HG03378 (cell line): Measurements from ENCODE around the gene DEF6.
"Not testable (repeated sequence)": the region's sequence is repeated elsewhere in the genome, so short reads cannot be mapped to it uniquely, and the experiment has no call there.

Experiments
- ATAC-seq: cut with Tn5 transposase; IDR thresholded peaks from one replicate; pipeline ENCODE4 v1.9.1; 2021; ENCODE audit warnings: mild to moderate bottlenecking, moderate library complexity; ENCODE audit not compliant: unreplicated experiment

The DEF6 gene

GRCh38 chr6:35309611-35310264, 12.1 kb downstream of the DEF6 start:
- ATAC-seq, result no peak

GRCh38 chr6:35310265-35310831, 12.7 kb downstream of the DEF6 start:
- ATAC-seq, result no peak

GRCh38 chr6:35311390-35312075, 13.9 kb downstream of the DEF6 start:
- ATAC-seq, result no peak

GRCh38 chr6:35312076-35312800, 14.6 kb downstream of the DEF6 start:
- no peak for ATAC-seq

GRCh38 chr6:35312807-35313206, 15.2 kb downstream of the DEF6 start:
- ATAC-seq, result no peak

GRCh38 chr6:35317483-35318195, 20.0 kb downstream of the DEF6 start:
- ATAC-seq, result no peak

GRCh38 chr6:35318196-35319171, 20.9 kb downstream of the DEF6 start:
- ATAC-seq, result no peak

- no peak for ATAC-seq
These were observed 21.9 kb downstream of the DEF6 start for GRCh38 chr6:35319346-35320030.

GRCh38 chr6:35320031-35320410, 22.4 kb downstream of the DEF6 start:
- ATAC-seq, result no peak

GRCh38 chr6:35321091-35321490, 23.5 kb downstream of the DEF6 start:
- no peak for ATAC-seq

GRCh38 chr6:35327349-35328027, 29.9 kb downstream of the DEF6 start:
- ATAC-seq, result no peak

- ATAC-seq, result no peak
These were observed 30.6 kb downstream of the DEF6 start for GRCh38 chr6:35328108-35328723.

GRCh38 chr6:35328965-35329364, 31.3 kb downstream of the DEF6 start:
- not testable (repeated sequence) for ATAC-seq

GRCh38 chr6:35330541-35331119, 33.0 kb downstream of the DEF6 start:
- no peak for ATAC-seq

GRCh38 chr6:35332074-35332887, 34.7 kb downstream of the DEF6 start:
- not testable (repeated sequence) for ATAC-seq

GRCh38 chr6:35341557-35341956, 43.9 kb downstream of the DEF6 start:
- no peak for ATAC-seq
